ENCODE data around the gene DHH. TPM values are rescaled to one million over a fixed set of nuclear protein-coding genes. Genes with fewer than 3 reads are reported as not detected.

Gene DHH
- total RNA-seq, 2 donors from 2014 or later, result 0.35 to 0.56 TPM

GRCh38 chr12:49110464-49111155 is 16.0 kb upstream of the DHH start, which contains the start of gene LMBR1L:
Gene LMBR1L, minus strand, starts transcription at chr12:49110847. Its CDS starts 292 bp downstream, at chr12:49110555.
- Histone ChIP-seq H3K27me3 (no peaks in the 10 kb centered on the region), H3K4me1 (peaks cover 0 to 50% of the 10 kb centered on the region in 2 donors), H3K27ac (peak within 1 kb of the TSS; percentile 99), H3K4me3 (peak within 1 kb of the TSS; percentile 88 to 96), H3K36me3 (no peaks in the 10 kb centered on the region), H3K9me3 (no peaks in the 10 kb centered on the region)
- TF ChIP-seq, protein P1, sequence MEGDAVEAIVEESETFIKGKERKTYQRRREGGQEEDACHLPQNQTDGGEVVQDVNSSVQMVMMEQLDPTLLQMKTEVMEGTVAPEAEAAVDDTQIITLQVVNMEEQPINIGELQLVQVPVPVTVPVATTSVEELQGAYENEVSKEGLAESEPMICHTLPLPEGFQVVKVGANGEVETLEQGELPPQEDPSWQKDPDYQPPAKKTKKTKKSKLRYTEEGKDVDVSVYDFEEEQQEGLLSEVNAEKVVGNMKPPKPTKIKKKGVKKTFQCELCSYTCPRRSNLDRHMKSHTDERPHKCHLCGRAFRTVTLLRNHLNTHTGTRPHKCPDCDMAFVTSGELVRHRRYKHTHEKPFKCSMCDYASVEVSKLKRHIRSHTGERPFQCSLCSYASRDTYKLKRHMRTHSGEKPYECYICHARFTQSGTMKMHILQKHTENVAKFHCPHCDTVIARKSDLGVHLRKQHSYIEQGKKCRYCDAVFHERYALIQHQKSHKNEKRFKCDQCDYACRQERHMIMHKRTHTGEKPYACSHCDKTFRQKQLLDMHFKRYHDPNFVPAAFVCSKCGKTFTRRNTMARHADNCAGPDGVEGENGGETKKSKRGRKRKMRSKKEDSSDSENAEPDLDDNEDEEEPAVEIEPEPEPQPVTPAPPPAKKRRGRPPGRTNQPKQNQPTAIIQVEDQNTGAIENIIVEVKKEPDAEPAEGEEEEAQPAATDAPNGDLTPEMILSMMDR (IDR thresholded peaks at IDR 0.05), result peak in 1 of 2 donors; percentile 49
- peak; percentile 99 for DNase-seq (ENCODE audit: low spot score)

GRCh38 chr12:49109641-49110463 is 15.3 kb upstream of the DHH start:
- TF ChIP-seq, protein P1 (IDR thresholded peaks at IDR 0.05), result no peak
- Histone ChIP-seq H3K36me3 (peaks cover 4% of the 10 kb centered on the region), H3K4me3 (peak overlapping the region; percentile 88 to 96), H3K27ac (peak overlapping the region; percentile 99), H3K27me3 (no peaks in the 10 kb centered on the region), H3K4me1 (peaks cover 0 to 57% of the 10 kb centered on the region in 2 donors), H3K9me3 (no peaks in the 10 kb centered on the region)
- DNase-seq (ENCODE audit: low spot score), result no peak

- Histone ChIP-seq H3K4me3 (peak overlapping the region; percentile 88 to 96), H3K27ac (peak overlapping the region; percentile 99), H3K27me3 (no peaks in the 10 kb centered on the region), H3K9me3 (no peaks in the 10 kb centered on the region), H3K36me3 (peaks cover 13% of the 10 kb centered on the region), H3K4me1 (peaks cover 0 to 63% of the 10 kb centered on the region in 2 donors)
- TF ChIP-seq, protein P1 (IDR thresholded peaks at IDR 0.05), result no peak
- DNase-seq (ENCODE audit: low spot score), result peak; percentile 77
Observed at GRCh38 chr12:49108958-49109404, 14.4 kb upstream of the DHH start.

- Histone ChIP-seq H3K27ac (peak overlapping the region in 1 of 2 donors; percentile 0), H3K36me3 (peaks cover 47% of the 10 kb centered on the region), H3K27me3 (no peaks in the 10 kb centered on the region), H3K4me1 (peaks cover 0 to 62% of the 10 kb centered on the region in 2 donors), H3K9me3 (no peaks in the 10 kb centered on the region), H3K4me3 (no peak overlapping the region)
- TF ChIP-seq, protein P1 (IDR thresholded peaks at IDR 0.05), result no peak
- DNase-seq (ENCODE audit: low spot score), result no peak
Observed at GRCh38 chr12:49105504-49106084, 11.0 kb upstream of the DHH start.

GRCh38 chr12:49104822-49105221 is 10.2 kb upstream of the DHH start:
- TF ChIP-seq, protein P1 (IDR thresholded peaks at IDR 0.05), result no peak
- H3K27ac ChIP-seq, result no peak overlapping the region
- H3K9me3 ChIP-seq, result no peaks in the 10 kb centered on the region
- H3K36me3 ChIP-seq, result peaks cover 54% of the 10 kb centered on the region
- no peak for DNase-seq (ENCODE audit: low spot score)
- no peak overlapping the region for H3K4me3 ChIP-seq
- no peaks in the 10 kb centered on the region for H3K27me3 ChIP-seq
- peaks cover 0 to 61% of the 10 kb centered on the region in 2 donors for H3K4me1 ChIP-seq
